Activated T-helper 1 cell treated with Interleukin-2 at 50 U/mL for 16 hours (primary cell): ENCODE results near the gene DISP3.

Experiments used
- DNase-seq: peaks from one replicate; pipeline ENCODE4 v3.0.0-alpha.2; 2020; ENCODE audit warnings: low read depth

DISP3 gene

GRCh38 chr1:11529330-11529729 is 50.4 kb downstream of the DISP3 start:
- no peak for DNase-seq

GRCh38 chr1:11529763-11530730 is 51.1 kb downstream of the DISP3 start:
- DNase-seq = no peak

GRCh38 chr1:11530731-11531311 is 51.9 kb downstream of the DISP3 start:
- DNase-seq = no peak

DNA sequence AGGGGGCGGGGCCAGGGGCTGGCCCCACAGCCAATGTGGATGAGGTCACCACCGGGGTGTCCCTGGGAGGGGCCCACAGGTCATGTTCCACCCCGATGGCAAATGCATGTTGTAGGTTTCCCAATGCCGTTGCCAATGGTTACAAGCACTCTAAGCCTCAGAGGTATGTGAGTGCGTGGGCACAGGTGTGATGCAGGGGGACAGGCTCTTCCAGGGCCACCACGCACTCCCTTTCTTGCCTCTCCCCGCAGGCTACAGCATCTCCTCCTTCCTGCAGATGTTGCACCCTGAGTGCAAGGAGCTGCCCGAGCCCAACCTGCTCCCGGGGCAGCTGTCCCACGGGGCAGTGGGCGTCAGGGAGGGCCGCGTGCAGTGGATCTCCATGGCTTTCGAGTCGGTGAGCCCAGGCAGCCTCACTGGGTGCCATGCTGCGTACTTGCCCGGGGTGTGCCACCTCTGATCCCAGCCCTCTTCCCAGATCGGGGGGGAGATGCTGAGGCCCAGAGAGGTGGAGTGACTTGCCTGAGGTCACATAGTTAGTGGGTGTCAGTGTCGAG is 52.4 kb downstream of the DISP3 start:
- DNase-seq = no peak

- DNase-seq = no peak
Measured at GRCh38 chr1:11531943-11532342, 53.0 kb downstream of the DISP3 start.

GRCh38 chr1:11533790-11534787 is 55.1 kb downstream of the DISP3 start:
- no peak for DNase-seq

- DNase-seq = no peak
Measured at GRCh38 chr1:11534846-11535245, 55.9 kb downstream of the DISP3 start.

GRCh38 chr1:11535316-11535715 is 56.4 kb downstream of the DISP3 start:
- DNase-seq = no peak

DNA sequence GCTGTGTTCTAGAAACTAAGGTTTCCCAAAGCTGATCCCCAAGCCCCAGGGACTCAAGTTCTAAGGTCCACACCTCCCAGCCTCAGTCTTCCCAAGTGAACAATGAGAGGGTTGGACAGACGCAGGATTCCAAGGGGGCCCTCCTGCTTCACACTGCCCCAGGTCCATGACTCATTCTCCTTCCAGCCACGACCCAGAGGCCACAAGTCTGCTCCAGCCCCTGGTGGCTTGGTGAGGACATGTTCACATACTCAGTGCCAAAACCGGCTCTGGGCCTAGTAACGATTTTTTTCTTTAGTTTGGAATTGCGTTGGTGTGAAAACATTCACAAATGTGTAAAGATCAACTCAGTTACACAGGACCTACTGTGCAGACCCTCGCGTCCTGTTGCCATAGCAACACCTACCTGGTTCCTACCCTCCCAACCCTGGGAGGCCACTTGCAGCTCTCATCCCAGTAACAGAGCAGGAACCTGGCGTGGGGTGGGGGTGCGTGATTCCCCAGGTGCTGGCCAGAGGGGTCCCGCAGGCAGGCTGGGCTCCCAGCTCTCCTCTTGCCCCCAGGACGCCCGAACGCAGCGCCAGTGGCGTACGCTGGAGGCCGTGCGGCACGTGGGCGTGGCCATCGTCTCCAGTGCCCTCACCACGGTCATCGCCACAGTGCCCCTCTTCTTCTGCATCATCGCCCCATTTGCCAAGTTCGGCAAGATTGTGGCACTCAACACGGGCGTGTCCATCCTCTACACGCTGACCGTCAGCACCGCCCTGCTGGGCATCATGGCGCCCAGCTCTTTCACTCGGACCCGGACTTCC is 57.0 kb downstream of the DISP3 start:
- DNase-seq = no peak

GRCh38 chr1:11536573-11537379 is 57.8 kb downstream of the DISP3 start:
- no peak for DNase-seq

DNA sequence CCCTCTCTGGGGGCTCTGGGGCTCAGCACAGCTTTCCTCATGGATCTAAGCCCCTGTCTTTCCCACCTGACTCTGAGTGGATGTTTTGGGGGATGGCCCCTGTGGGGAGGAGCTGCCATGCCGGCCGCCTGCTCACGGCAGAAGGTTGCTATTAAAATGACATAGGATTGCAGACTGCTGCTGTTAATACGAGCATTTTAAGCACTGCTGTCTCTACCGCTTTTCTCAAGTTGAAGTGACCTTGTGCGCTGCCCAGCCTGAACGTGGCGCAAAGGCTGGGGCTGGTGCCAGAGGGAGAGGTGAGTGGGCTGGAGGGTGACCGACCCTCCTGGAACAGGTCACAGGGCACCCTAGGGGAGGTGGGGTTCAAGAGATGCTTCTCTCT is 58.4 kb downstream of the DISP3 start:
- DNase-seq = no peak

DNA sequence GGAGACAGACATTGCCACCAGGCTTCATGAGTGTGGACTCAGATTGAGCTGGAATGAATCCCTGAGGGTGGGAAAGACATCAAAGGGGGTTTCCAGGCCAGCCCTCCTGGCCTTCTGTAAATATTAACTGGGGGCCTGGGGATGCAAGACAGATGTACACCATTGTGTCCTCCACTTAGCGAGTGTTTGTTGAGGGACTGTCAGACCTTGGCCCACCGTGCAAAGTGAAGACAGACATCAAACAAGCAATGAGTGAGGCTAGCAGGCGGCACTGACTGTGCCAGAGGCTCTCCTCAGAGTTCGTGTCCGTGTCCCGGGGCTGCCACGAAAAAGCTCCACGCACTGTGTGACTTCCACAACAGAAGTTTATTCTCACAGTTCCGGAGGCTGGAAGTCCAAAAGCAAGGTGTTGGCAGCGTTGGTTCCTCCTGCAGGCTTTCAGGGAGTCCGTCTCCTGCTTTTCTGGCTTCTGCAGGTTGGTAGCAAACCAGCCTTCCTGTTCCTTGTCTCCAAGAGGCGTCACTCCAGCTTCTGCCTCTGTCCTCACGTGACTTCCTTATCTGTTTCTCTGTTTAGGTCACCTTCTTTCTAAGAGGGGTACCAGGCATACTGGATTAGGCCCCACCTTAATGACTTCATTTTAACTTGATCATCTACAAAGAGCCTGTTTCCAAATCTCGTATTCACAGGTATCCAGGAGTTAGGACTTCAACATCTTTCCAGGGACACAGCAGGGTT is 59.1 kb downstream of the DISP3 start:
- no peak for DNase-seq

GRCh38 chr1:11538886-11539285 is 59.9 kb downstream of the DISP3 start:
- DNase-seq = no peak

GRCh38 chr1:11539850-11540772 is 61.2 kb downstream of the DISP3 start:
- no peak for DNase-seq

GRCh38 chr1:11540773-11541160 is 61.8 kb downstream of the DISP3 start:
- DNase-seq = no peak

GRCh38 chr1:11541236-11541635 is 62.3 kb downstream of the DISP3 start:
- DNase-seq = no peak

- no peak for DNase-seq
Measured at GRCh38 chr1:11541956-11542355, 63.0 kb downstream of the DISP3 start.

- no peak for DNase-seq
Measured at GRCh38 chr1:11543392-11543791, 64.4 kb downstream of the DISP3 start.
